Esophagus squamous epithelium (tissue), 4 donors: ENCODE data around the gene CHAC2.

Experiments used
- CTCF ChIP-seq, 6 experiments: fragments of 450-650 bp in 4 of 6; fragments of 200-600 bp in 2 of 6; sonication (generic) in 2 of 6; IDR thresholded peaks; one replicate each; pipeline ENCODE4 v1.5.1; 2016 to 2019; ENCODE audit warnings: antibody characterized with exemption in 6 of 6, mild to moderate bottlenecking in 4 of 6, moderate library complexity in 4 of 6
- POLR2A ChIP-seq, 4 donors: fragments of 450-650 bp; IDR thresholded peaks; one replicate each; pipeline ENCODE4 v1.6.1; 2017; ENCODE audit warnings: antibody characterized with exemption in 4 of 4, mild to moderate bottlenecking in 4 of 4, moderate library complexity in 3 of 4

- no peak for TF ChIP-seq CTCF (IDR thresholded peaks at IDR 0.05)
- no peak for TF ChIP-seq POLR2A (IDR thresholded peaks at IDR 0.05)
Measured at GRCh38 chr2:53787614-53788289, 20.1 kb downstream of the CHAC2 start.
